ENCODE measurements around the gene TRIM22.

The TRIM22 gene

GRCh38 chr11:5738431-5738830 lies 48.8 kb downstream of the TRIM22 start:
- Mint-ChIP-seq H3K36me3 (ENCODE audit: low read depth) (no peaks in the 10 kb centered on the region), H3K4me3 (no peak overlapping the region), H3K4me1 (peaks cover 18% of the 10 kb centered on the region), H3K27me3 (ENCODE audit: low read depth, poor library complexity) (peaks cover 18% of the 10 kb centered on the region), H3K27ac (no peak overlapping the region), H3K9me3 (peaks cover 19% of the 10 kb centered on the region)
- TF ChIP-seq CTCF (IDR thresholded peaks at IDR 0.05), result no peak
- no peak for DNase-seq

GRCh38 chr11:5746614-5747013 lies 57.0 kb downstream of the TRIM22 start:
- Mint-ChIP-seq H3K4me3 (no peak overlapping the region), H3K27me3 (ENCODE audit: low read depth, poor library complexity) (peaks cover 11% of the 10 kb centered on the region), H3K4me1 (no peaks in the 10 kb centered on the region), H3K36me3 (ENCODE audit: low read depth) (no peaks in the 10 kb centered on the region), H3K27ac (no peak overlapping the region), H3K9me3 (peaks cover 6% of the 10 kb centered on the region)
- DNase-seq, result no peak
- TF ChIP-seq CTCF (IDR thresholded peaks at IDR 0.05), result no peak

GRCh38 chr11:5749836-5750235 lies 60.2 kb downstream of the TRIM22 start:
- DNase-seq, result no peak
- Mint-ChIP-seq H3K27ac (no peak overlapping the region), H3K4me3 (no peak overlapping the region), H3K36me3 (ENCODE audit: low read depth) (no peaks in the 10 kb centered on the region), H3K4me1 (no peaks in the 10 kb centered on the region), H3K9me3 (no peaks in the 10 kb centered on the region), H3K27me3 (ENCODE audit: low read depth, poor library complexity) (no peaks in the 10 kb centered on the region)
- no peak for TF ChIP-seq CTCF (IDR thresholded peaks at IDR 0.05)

- TF ChIP-seq CTCF (IDR thresholded peaks at IDR 0.05), result no peak
- H3K4me3 Mint-ChIP-seq, result no peak within 1 kb of the TSS
- H3K27ac Mint-ChIP-seq, result no peak within 1 kb of the TSS
- H3K4me1 Mint-ChIP-seq, result no peaks in the 10 kb centered on the region
- no peak for DNase-seq
- no peaks in the 10 kb centered on the region for H3K9me3 Mint-ChIP-seq
- peaks cover 7% of the 10 kb centered on the region for H3K27me3 Mint-ChIP-seq (ENCODE audit: low read depth, poor library complexity)
- no peaks in the 10 kb centered on the region for H3K36me3 Mint-ChIP-seq (ENCODE audit: low read depth)
These were observed 64.4 kb downstream of the TRIM22 start, which contains the start of gene OR52N4 for GRCh38 chr11:5753943-5754342. Gene OR52N4, plus strand, starts transcription at chr11:5754243. Its CDS starts 498 bp downstream, at chr11:5754741.
